ENCODE data around the gene TCF25.

DNA sequence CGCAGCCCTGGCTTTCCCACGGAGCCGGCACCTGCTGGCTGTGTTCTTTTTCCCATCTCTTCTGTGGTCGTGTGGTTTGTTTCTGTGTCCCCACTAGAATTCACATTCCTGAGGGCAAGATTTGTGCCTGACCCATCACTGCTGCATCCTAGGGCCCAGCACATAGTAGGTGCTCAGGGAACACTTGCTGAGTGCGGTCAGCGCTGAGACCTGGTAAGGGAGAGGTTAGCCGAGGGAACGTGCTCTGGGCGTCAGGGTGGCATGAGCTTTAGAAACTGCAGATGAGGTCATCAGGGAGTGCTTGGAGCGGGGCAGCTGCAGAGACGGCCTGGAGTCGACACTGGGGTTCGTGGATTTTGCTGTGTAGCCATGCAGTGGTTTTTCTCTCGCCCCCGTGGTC, 81.1 kb downstream of the TCF25 start:
- TF ChIP-seq, protein P1, sequence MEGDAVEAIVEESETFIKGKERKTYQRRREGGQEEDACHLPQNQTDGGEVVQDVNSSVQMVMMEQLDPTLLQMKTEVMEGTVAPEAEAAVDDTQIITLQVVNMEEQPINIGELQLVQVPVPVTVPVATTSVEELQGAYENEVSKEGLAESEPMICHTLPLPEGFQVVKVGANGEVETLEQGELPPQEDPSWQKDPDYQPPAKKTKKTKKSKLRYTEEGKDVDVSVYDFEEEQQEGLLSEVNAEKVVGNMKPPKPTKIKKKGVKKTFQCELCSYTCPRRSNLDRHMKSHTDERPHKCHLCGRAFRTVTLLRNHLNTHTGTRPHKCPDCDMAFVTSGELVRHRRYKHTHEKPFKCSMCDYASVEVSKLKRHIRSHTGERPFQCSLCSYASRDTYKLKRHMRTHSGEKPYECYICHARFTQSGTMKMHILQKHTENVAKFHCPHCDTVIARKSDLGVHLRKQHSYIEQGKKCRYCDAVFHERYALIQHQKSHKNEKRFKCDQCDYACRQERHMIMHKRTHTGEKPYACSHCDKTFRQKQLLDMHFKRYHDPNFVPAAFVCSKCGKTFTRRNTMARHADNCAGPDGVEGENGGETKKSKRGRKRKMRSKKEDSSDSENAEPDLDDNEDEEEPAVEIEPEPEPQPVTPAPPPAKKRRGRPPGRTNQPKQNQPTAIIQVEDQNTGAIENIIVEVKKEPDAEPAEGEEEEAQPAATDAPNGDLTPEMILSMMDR (IDR thresholded peaks at IDR 0.05), result no peak
- TF ChIP-seq POLR2A (IDR thresholded peaks at IDR 0.05), result no peak

All from testis (tissue), 2 donors.